GM12873 (cell line): Measurements from ENCODE around the gene ENKUR.

Source experiments
- CTCF ChIP-seq: IDR thresholded peaks from 2 replicates; pipeline ENCODE4 v1.5.1; 2012; ENCODE audit warnings: low read depth, mild to moderate bottlenecking, moderate library complexity, low read length, control low read depth; ENCODE audit not compliant: insufficient read depth; ENCODE audit errors: missing control alignments

The ENKUR gene

GRCh38 chr10:24952707-24953645, 63.0 kb downstream of the ENKUR start:
- TF ChIP-seq CTCF: peak; percentile 38

- no peak for TF ChIP-seq CTCF
Measured at GRCh38 chr10:24952143-24952706, 63.7 kb downstream of the ENKUR start, which contains the start of gene PRTFDC1. Gene PRTFDC1 (minus strand): TSS chr10:24952606. CDS start chr10:24952575, 31 bp downstream.

- no peak for TF ChIP-seq CTCF
Measured at GRCh38 chr10:24951201-24952142, 64.5 kb downstream of the ENKUR start.

GRCh38 chr10:24950439-24950838, 65.5 kb downstream of the ENKUR start:
- TF ChIP-seq CTCF: no peak

GRCh38 chr10:24949616-24950015, 66.3 kb downstream of the ENKUR start:
- no peak for TF ChIP-seq CTCF

GRCh38 chr10:24947304-24948097, 68.5 kb downstream of the ENKUR start:
- no peak for TF ChIP-seq CTCF
